HG03196 (cell line): ENCODE results near the gene SLC35F4.
"Not testable (repeated sequence)": the region's sequence is repeated elsewhere in the genome, so short reads cannot be mapped to it uniquely, and the experiment has no call there.

Experiments
- ATAC-seq: cut with Tn5 transposase; IDR thresholded peaks from one replicate; pipeline ENCODE4 v1.9.1; 2021; ENCODE audit not compliant: unreplicated experiment

SLC35F4 gene

GRCh38 chr14:57732463-57733285 lies 133.2 kb downstream of the SLC35F4 start:
- no peak for ATAC-seq

GRCh38 chr14:57729208-57730187 lies 136.4 kb downstream of the SLC35F4 start:
- no peak for ATAC-seq

GRCh38 chr14:57725399-57726077 lies 140.4 kb downstream of the SLC35F4 start:
- no peak for ATAC-seq

GRCh38 chr14:57722141-57722540 lies 143.8 kb downstream of the SLC35F4 start:
- not testable (repeated sequence) for ATAC-seq

- ATAC-seq: no peak
These were observed 151.4 kb downstream of the SLC35F4 start for GRCh38 chr14:57714487-57714931.

- no peak for ATAC-seq
These were observed 153.2 kb downstream of the SLC35F4 start for GRCh38 chr14:57712698-57713097.

- ATAC-seq: no peak
These were observed 153.8 kb downstream of the SLC35F4 start for GRCh38 chr14:57712102-57712501.

GRCh38 chr14:57709909-57710308 lies 156.0 kb downstream of the SLC35F4 start:
- no peak for ATAC-seq

- ATAC-seq: not testable (repeated sequence)
These were observed 156.8 kb downstream of the SLC35F4 start for GRCh38 chr14:57709086-57709485.

- ATAC-seq: no peak
These were observed 158.7 kb downstream of the SLC35F4 start for GRCh38 chr14:57707219-57707618.

GRCh38 chr14:57704763-57705162 lies 161.1 kb downstream of the SLC35F4 start:
- no peak for ATAC-seq

GRCh38 chr14:57699947-57700346 lies 165.9 kb downstream of the SLC35F4 start:
- ATAC-seq: no peak

- ATAC-seq: no peak
These were observed 173.2 kb downstream of the SLC35F4 start for GRCh38 chr14:57692671-57693070.

- no peak for ATAC-seq
These were observed 178.5 kb downstream of the SLC35F4 start for GRCh38 chr14:57687416-57687815.

GRCh38 chr14:57686304-57686703 lies 179.6 kb downstream of the SLC35F4 start:
- no peak for ATAC-seq

- ATAC-seq: no peak
These were observed 194.9 kb downstream of the SLC35F4 start for GRCh38 chr14:57671021-57671420.

- ATAC-seq: no peak
These were observed 205.7 kb downstream of the SLC35F4 start for GRCh38 chr14:57660208-57660607.

- ATAC-seq: no peak
These were observed 206.8 kb downstream of the SLC35F4 start for GRCh38 chr14:57659052-57659451.

GRCh38 chr14:57657487-57657886 lies 208.4 kb downstream of the SLC35F4 start:
- ATAC-seq: no peak

- no peak for ATAC-seq
These were observed 209.0 kb downstream of the SLC35F4 start for GRCh38 chr14:57656853-57657252.

GRCh38 chr14:57652769-57653168 lies 213.1 kb downstream of the SLC35F4 start:
- no peak for ATAC-seq
